Neural cell (in vitro differentiated cells): Measurements from ENCODE around the gene CAVIN3. TPM values are rescaled to one million over a fixed set of nuclear protein-coding genes. Genes with fewer than 3 reads are reported as not detected.

Experiments used
- H2AFZ ChIP-seq: fragments of 200-600, 300-800 bp; sonication (generic), shearing (Covaris generic); 2 replicates; pipeline ENCODE4 v1.6.0; 2014; ENCODE audit warnings: low read depth, mild to moderate bottlenecking, antibody characterized with exemption, low read length, moderate library complexity
- H3F3A ChIP-seq: fragments of 200-600 bp; shearing (Covaris generic); 2 replicates; pipeline ENCODE4 v1.6.1; 2016; ENCODE audit warnings: mild to moderate bottlenecking, moderate library complexity, mixed read lengths, antibody characterized with exemption, low read length; ENCODE audit not compliant: insufficient read depth, poor library complexity, severe bottlenecking
- H3K27ac ChIP-seq: fragments of 200-600, 300-800 bp; sonication (generic), shearing (Covaris generic); 2 replicates; pipeline ENCODE4 v1.5.1; 2014; ENCODE audit warnings: mild to moderate bottlenecking, low read length, moderate library complexity
- H3K27me3 ChIP-seq: fragments of 300-800, 200-600 bp; sonication (generic), shearing (Covaris generic); 2 replicates; pipeline ENCODE4 v1.6.0; 2014; ENCODE audit warnings: mild to moderate bottlenecking, low read depth, low read length, moderate library complexity; ENCODE audit not compliant: insufficient read depth
- H3K36me3 ChIP-seq: fragments of 300-800, 200-600 bp; sonication (generic), shearing (Covaris generic); 2 replicates; pipeline ENCODE4 v1.5.1; 2014; ENCODE audit warnings: mild to moderate bottlenecking, antibody characterized with exemption, low read length, moderate library complexity; ENCODE audit not compliant: insufficient read depth
- H3K4me2 ChIP-seq: fragments of 300-800, 200-600 bp; sonication (generic), shearing (Covaris generic); 2 replicates; pipeline ENCODE4 v1.6.0; 2014; ENCODE audit warnings: mild to moderate bottlenecking, low read length
- H3K4me3 ChIP-seq: fragments of 300-800, 200-600 bp; sonication (generic), shearing (Covaris generic); 2 replicates; pipeline ENCODE4 v1.5.1; 2014; ENCODE audit warnings: mild to moderate bottlenecking, low read length, moderate library complexity
- H3K79me2 ChIP-seq: fragments of 200-600 bp; shearing (Covaris generic); replicated peaks from 2 replicates; pipeline ENCODE4 v1.6.0; 2014; ENCODE audit warnings: mild to moderate bottlenecking, low read length, moderate library complexity; ENCODE audit not compliant: insufficient read depth
- H3K9ac ChIP-seq: fragments of 300-800, 200-600 bp; sonication (generic), shearing (Covaris generic); 2 replicates; pipeline ENCODE4 v1.6.1; 2016; ENCODE audit warnings: mild to moderate bottlenecking, low read length, mixed read lengths
- H3K9me2 ChIP-seq: fragments of 200-600 bp; shearing (Covaris generic); 2 replicates; pipeline ENCODE4 v1.6.1; 2016; ENCODE audit warnings: mild to moderate bottlenecking, low read length, mixed read lengths; ENCODE audit not compliant: insufficient read depth
- H3K9me3 ChIP-seq: fragments of 200-600, 300-800 bp; sonication (generic), shearing (Covaris generic); 2 replicates; pipeline ENCODE4 v1.6.1; 2016; ENCODE audit warnings: mild to moderate bottlenecking, mixed run types, low read length, moderate library complexity, mixed read lengths
- H4K20me1 ChIP-seq: fragments of 200-600 bp; shearing (Covaris generic); 2 replicates; pipeline ENCODE4 v1.6.1; 2016; ENCODE audit warnings: mild to moderate bottlenecking, mixed run types; ENCODE audit not compliant: insufficient read depth
- CTCF ChIP-seq: fragments of 450-650 bp; IDR thresholded peaks from 2 replicates; pipeline ENCODE4 v1.5.1; 2014; ENCODE audit warnings: antibody characterized with exemption, mild to moderate bottlenecking, moderate library complexity; ENCODE audit not compliant: poor library complexity, severe bottlenecking
- EP300 ChIP-seq: fragments of 450-650 bp; conservative IDR thresholded peaks from 2 replicates; pipeline ENCODE4 v1.6.1; 2014; ENCODE audit warnings: antibody characterized with exemption, mild to moderate bottlenecking, moderate library complexity; ENCODE audit not compliant: poor library complexity, severe bottlenecking
- EZH2 ChIP-seq: fragments of 200-600, 300-800 bp; shearing (Covaris generic), sonication (generic); IDR thresholded peaks from 2 replicates; pipeline ENCODE4 v1.6.1; 2014; ENCODE audit warnings: antibody characterized with exemption, low read length, borderline replicate concordance, mild to moderate bottlenecking; ENCODE audit not compliant: insufficient read depth, poor library complexity, severe bottlenecking
- MXI1 ChIP-seq: fragments of 450-650 bp; conservative IDR thresholded peaks from 2 replicates; pipeline ENCODE4 v1.6.1; 2014; ENCODE audit warnings: antibody characterized with exemption, mild to moderate bottlenecking; ENCODE audit not compliant: poor library complexity, severe bottlenecking
- POLR2AphosphoS5 ChIP-seq: IDR thresholded peaks from 2 replicates; pipeline ENCODE4 v1.6.1; 2012
- RAD21 ChIP-seq: fragments of 450-650 bp; conservative IDR thresholded peaks from 2 replicates; pipeline ENCODE4 v1.6.1; 2014; ENCODE audit warnings: antibody characterized with exemption, mild to moderate bottlenecking, moderate library complexity
- REST ChIP-seq: IDR thresholded peaks from 2 replicates; pipeline ENCODE4 v1.6.1; 2012; ENCODE audit warnings: borderline replicate concordance
- SMC3 ChIP-seq: fragments of 450-650 bp; conservative IDR thresholded peaks from 2 replicates; pipeline ENCODE4 v1.6.1; 2014; ENCODE audit warnings: antibody characterized with exemption, mild to moderate bottlenecking, moderate library complexity; ENCODE audit not compliant: poor library complexity
- TAF1 ChIP-seq: IDR thresholded peaks from 2 replicates; pipeline ENCODE4 v1.6.1; 2012; ENCODE audit warnings: low read depth
- polyA plus RNA-seq: library from polyadenylated mRNA; depleted of rRNA; stranded (reverse); fragments of >200 nt; gene quantifications from 2 replicates; pipeline ENCODE4 v1.2.3, GENCODE V29; 2014

The CAVIN3 gene
- polyA plus RNA-seq, 1 donor from 2014 or later = not detected

- Histone ChIP-seq H2AFZ (no peak overlapping the region), H4K20me1 (no peaks in the 10 kb centered on the region), H3K27ac (no peak overlapping the region), H3K79me2 (no peaks in the 10 kb centered on the region), H3K4me3 (no peak overlapping the region), H3K9me3 (no peaks in the 10 kb centered on the region), H3F3A (no peaks in the 10 kb centered on the region), H3K4me2 (no peak overlapping the region), H3K9ac (no peak overlapping the region), H3K27me3 (no peaks in the 10 kb centered on the region), H3K9me2 (no peaks in the 10 kb centered on the region), H3K36me3 (no peaks in the 10 kb centered on the region)
- TF ChIP-seq TAF1 = no peak
- no peak for TF ChIP-seq EP300
- TF ChIP-seq REST = no peak
- TF ChIP-seq SMC3 = no peak
- TF ChIP-seq EZH2 = no peak
- no peak for TF ChIP-seq RAD21
- no peak for TF ChIP-seq MXI1
- TF ChIP-seq POLR2AphosphoS5 = no peak
- TF ChIP-seq CTCF = no peak
Observed at GRCh38 chr11:6270584-6271246, 49.6 kb downstream of the CAVIN3 start.

GRCh38 chr11:6269994-6270393 is 50.3 kb downstream of the CAVIN3 start:
- TF ChIP-seq RAD21 (no peak), CTCF (no peak), EZH2 (no peak), SMC3 (no peak), POLR2AphosphoS5 (no peak), MXI1 (no peak), TAF1 (no peak), REST (no peak), EP300 (no peak)
- H4K20me1 ChIP-seq = no peaks in the 10 kb centered on the region
- no peak overlapping the region for H3K27ac ChIP-seq
- H3K79me2 ChIP-seq = no peaks in the 10 kb centered on the region
- H3K9me2 ChIP-seq = no peaks in the 10 kb centered on the region
- H3K9me3 ChIP-seq = no peaks in the 10 kb centered on the region
- no peak overlapping the region for H2AFZ ChIP-seq
- no peak overlapping the region for H3K4me2 ChIP-seq
- no peaks in the 10 kb centered on the region for H3K36me3 ChIP-seq
- no peak overlapping the region for H3K4me3 ChIP-seq
- H3F3A ChIP-seq = no peaks in the 10 kb centered on the region
- no peaks in the 10 kb centered on the region for H3K27me3 ChIP-seq
- no peak overlapping the region for H3K9ac ChIP-seq
